HG03558 (cell line): ENCODE measurements around the gene GPATCH4.
"Not testable (repeated sequence)": the region's sequence is repeated elsewhere in the genome, so short reads cannot be mapped to it uniquely, and the experiment has no call there.

ENCODE experiments used
- ATAC-seq: cut with Tn5 transposase; IDR thresholded peaks from one replicate; pipeline ENCODE4 v1.9.1; 2021; ENCODE audit warnings: moderate number of reproducible peaks; ENCODE audit not compliant: unreplicated experiment; ENCODE audit errors: extremely low read depth

The GPATCH4 gene

DNA sequence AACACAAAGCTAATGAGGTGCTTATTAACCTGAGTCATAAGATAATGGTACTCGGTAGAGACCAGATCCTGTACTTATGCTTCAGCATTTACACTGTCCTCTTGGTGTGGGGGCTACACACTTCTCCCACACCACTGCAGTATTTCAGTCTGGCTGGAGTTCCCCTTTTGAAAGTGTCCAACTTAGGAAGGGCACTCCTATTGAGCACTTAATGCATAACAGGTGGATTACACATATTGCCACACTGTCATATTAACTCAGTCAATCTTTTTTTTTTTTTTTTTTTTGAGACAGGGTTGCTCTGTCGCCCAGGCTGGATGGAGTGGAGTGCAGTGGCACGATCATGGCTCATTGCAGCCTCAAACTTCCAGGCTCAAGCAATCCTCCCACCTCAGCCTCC, 1.5 kb downstream of the GPATCH4 start:
- ATAC-seq, result no peak

DNA sequence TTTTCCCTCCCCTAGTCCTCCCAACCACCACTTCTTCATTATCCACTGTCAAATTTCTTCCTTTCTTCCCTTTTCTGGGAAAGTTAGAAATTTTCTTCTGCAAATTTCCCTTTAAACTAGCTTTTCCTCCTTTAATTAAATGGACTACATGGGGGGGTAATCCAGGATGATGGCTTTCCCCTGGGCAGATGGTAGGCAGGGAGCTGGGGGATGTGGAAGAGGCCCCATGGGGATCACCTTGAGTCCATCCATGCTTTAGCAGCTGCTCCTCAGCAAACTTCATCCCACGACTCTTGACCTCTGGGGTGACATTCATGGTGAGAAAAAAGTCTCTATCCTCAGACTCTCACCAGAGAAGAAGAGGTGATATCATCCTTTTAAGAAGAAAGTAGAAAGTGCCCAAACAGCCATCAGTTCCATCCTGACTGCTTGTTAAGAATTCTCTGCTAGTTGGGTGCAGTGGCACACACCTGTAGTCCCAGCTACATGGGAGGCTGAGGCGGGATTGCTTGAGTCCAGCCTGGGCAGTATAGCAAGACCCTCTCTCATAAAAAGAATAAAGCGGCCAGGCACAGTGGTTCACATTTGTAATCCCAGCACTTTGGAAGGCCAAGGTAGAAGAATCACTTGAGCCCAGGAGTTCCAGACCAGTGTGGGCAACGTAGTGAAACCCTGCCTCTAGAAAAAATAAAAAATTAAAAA, 2.4 kb downstream of the GPATCH4 start:
- ATAC-seq, result no peak

DNA sequence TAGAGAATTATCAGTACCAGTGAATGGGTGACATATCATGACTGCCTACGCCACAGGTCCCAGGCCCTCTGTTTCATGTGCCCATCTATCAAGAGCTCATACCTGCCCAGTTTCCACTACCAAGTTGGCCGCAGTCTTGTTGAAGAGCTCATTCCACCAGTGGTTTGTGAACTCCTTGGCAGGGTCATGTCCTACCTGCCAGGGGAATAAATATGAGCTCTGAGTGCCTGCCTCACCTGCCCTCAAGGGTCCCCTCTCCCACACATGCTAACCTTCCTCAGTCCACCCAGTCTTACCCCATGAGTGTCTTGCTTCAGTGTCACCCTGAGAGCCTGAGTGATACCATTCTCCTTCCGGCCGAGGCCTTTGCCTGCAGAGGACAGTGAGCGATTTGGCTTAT, 3.2 kb downstream of the GPATCH4 start:
- ATAC-seq, result no peak

DNA sequence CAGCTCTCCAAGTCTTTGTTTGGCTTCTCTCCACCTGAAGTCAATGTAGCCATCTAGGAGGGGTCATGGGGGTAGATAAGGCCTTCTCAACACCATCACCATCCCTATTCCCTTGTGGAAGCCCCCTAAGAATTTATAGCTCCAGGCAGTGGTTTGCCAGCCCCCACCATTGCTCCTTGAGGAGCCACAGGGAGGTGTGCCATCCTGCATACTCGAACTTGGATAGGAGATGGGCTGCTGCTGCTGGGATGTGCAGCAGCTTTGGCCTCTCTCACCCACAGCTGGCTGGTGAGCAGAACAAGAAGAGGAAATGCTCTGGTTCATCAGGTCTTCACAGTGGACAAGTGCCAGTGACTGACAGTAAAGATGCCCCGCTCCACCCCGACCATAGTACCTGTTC, 4.9 kb downstream of the GPATCH4 start:
- no peak for ATAC-seq

DNA sequence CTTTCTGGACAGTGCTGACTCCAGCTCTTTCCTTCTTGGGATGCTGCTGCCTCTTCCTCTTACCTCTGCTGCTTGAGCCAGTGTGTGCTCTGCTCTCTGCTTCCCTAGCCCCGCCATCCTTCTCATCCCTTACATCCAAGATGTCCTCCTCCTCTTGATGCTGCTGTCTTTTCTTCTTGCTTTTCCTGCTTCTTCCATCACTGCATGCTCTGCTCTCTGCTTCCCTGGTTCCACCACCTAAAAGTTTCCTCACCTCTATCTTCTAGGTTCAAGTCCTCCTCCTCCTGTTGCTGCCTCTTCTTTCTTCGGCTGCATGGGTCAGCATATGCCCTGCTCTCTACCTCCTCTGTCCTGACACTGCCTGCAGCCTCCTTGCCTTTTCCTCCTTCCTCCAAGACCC, 6.3 kb downstream of the GPATCH4 start:
- no peak for ATAC-seq

DNA sequence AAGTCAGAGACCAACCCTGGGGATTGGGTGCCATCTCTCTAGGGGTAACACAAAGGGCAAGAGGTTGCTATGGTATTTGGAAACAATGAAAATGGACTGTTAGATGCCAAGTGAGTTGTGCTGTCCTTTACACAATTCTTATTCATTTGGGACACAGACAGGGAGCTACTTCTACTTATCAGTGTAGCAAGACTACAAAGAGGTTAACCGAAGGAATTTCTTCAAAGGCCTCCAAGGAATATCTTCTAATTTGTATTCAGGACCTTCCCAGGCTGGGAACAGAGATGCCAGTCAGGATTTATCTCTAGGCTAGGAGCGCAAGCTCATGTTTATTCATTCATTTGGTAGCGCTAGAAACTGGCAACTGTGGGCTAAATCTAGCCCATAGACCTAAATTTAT, 7.1 kb downstream of the GPATCH4 start:
- ATAC-seq, result no peak

DNA sequence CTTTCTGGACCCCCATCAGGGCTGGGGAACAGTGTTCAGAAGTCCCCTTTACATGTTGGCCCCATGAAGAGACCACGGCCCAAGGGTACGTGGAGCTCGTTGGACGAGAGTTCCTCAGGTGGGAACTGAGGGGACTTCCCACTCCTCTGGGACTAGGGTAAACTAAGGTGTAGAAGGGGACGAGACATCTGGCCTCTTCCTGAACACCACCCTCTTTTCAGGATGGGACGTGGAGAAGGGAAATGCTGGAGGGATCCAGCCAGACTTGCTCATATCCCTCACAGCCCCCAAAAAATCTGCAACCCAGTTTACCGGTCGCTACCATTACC, 7.7 kb downstream of the GPATCH4 start:
- ATAC-seq, result no peak

DNA sequence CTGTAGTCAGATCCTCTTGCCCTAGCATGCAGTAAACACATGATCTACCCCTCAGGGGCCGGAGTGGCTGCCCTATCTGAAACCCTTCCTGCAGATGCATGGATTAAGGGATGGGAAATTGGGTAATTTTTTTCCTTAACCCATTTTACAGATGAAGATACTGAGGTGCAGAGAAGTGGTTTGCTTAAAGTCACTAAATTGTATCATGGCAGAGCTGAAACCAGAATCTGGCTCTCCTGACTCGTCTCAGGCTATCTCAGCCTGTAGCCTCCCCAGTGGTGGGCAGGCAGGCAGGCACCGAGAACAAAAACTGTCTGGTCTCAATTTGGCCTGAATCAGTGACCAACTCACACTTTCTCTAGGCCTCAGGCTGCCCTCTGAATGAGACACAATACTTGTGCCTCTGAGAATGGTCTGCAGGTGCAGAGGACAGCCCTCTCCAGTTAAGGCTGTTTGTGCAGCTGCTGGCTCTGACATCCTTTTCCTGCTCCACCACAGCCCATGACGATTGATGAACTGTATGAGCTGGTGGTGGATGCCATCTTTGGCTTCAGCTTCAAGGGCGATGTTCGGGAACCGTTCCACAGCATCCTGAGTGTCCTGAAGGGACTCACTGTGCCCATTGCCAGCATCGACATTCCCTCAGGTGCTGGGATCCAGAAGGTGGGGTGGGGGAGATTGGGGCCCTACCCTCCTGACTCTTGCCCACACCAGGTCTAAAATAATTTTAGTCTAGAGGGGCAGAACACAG, 8.2 kb downstream of the GPATCH4 start:
- ATAC-seq, result no peak

DNA sequence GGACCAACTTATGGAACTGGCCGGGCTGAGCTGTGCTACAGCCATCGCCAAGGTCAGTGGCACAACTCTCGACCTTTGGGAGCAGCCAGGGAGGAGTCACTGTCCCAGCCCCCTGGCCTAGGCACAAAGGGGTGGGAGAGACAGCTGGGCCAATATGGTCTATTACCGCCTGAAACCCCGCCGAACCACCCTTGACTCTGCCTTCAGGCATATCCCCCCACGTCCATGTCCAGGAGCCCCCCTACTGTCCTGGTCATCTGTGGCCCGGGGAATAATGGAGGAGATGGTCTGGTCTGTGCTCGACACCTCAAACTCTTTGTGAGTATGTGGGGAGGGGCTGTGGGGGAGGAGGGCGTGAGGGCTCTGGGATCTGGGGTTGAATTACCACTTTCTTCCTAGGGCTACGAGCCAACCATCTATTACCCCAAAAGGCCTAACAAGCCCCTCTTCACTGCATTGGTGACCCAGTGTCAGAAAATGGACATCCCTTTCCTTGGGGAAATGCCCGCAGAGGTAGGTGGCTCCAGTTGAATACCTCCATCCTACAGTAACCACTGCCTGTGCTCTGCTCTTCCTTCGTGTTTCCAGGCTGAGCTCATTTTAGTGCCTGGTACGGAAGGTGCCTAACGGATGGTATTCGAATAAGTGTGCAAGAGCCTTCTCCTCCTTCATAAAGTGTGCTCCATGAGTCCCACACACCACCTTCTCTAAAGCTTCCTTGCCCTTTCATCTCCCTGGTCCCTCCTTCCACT, 8.9 kb downstream of the GPATCH4 start:
- no peak for ATAC-seq

DNA sequence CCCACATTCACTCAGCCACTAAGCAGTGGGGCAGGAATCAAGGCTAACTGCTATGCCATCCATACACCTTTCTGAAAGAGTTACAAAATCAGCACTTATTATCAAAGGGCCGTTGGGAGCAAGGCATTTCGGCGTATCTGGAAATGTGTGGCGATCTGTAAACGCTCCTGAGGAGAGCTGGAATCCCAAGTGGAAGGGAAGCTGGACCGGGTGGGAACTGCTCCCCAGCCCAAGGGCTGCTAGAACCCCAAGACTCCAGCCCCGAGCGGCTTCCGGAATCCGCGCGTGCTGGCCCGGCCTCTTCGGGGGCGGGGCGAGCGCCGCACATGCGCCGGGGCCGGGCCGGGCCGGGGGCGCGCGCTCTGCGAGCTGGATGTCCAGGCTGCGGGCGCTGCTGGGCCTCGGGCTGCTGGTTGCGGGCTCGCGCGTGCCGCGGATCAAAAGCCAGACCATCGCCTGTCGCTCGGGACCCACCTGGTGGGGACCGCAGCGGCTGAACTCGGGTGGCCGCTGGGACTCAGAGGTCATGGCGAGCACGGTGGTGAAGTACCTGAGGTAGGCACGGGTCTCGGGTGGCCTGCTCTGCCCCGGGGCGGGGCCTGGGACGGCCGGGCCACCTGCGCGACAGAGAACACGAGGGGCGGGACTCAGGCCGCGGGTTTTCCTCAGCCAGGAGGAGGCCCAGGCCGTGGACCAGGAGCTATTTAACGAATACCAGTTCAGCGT, 9.7 kb downstream of the GPATCH4 start, which contains the start of gene NAXE:
Gene NAXE, plus strand, starts transcription at position 345 of the 726 bp plus-strand sequence. Its CDS starts 29 bp downstream, at position 374.
- ATAC-seq, result no peak

DNA sequence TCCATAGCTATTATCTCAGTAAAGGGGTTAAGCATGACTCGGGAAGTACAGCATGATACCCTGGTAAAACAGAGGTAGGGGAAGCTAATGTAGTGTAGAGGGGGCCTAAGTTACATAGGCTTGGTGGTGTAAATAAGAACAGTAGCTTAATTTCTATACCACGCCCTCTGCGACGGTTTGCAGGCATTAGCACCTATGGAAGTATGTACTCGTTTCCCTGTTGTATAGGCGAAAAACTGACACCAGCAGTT, 10.2 kb downstream of the GPATCH4 start:
- no peak for ATAC-seq

DNA sequence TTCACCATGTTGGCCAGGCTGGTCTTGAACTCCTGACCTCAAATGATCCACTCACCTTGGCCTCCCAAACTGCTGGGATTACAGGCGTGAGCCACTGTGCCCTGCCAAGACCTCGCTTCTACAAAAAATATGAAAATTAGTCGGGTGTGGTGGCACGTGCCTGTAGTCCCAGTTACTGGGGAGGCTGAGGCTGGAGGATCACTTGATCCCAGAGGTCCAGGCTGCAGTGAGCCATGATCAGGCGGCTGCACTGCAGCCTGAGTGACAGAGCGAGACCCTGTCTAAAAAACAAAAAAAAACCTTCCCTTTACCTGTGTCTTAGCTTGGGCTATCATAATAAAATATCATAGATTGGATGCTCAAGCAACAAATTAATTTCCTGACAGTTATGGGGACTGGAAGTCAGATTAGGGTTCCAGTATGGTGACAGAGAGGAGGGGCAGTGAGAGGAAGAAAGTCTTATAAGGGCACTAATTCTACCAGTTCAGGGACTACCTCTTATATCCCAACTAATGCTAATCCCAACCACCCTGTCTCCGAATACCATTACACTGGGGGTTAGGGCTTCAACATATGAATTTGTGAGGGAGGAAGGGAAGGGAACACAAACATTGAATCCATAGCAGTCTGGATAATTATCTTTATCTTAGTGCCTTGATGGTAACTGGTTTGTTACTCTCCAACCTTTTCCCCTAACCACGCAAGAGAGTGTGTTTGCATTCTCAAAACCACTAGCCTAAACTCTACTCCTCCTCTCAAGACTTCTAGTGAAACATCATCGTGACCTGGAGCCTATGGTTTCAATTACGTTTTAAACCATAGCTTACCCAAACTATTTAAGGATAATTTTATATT, 10.7 kb downstream of the GPATCH4 start:
- ATAC-seq, result no peak

DNA sequence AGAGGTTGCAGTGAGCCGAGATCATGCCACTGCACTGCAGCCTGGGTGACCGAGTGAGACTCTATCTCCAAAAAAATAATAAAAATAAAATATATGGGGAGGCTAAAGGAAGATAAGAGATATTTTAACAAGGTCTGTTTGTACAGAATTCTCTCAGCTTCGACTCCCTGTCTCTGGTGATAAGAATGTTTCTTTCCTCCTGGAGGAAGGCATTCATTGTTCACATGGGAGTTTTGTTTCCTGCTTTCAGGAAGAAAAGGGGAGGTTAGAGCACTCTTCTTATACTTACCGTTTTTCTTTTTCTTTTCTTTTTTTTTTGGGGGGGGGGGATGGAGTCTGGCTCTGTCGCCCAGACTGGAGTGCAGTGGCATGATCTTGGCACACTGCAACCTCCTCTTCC, 11.7 kb downstream of the GPATCH4 start:
- ATAC-seq, result no peak

DNA sequence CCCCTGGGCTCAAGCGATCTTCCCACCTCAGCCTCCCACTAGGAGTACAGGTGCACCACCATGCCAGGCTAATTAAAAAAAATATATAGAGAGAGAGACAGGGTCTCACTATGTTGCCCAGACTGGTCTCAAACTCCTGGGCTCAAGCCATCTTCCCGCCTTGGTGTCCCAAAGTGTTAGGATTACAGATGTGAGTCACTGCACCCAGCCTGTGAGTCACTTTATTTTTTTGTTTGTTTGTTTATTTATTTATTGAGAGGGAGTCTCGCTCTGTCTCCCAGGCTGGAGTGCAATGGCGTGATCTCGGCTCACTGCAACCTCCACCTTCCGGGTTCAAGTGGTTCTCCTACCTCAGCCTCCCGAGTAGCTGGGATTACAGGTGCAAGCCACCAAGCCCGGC, 13.4 kb downstream of the GPATCH4 start:
- not testable (repeated sequence) for ATAC-seq

DNA sequence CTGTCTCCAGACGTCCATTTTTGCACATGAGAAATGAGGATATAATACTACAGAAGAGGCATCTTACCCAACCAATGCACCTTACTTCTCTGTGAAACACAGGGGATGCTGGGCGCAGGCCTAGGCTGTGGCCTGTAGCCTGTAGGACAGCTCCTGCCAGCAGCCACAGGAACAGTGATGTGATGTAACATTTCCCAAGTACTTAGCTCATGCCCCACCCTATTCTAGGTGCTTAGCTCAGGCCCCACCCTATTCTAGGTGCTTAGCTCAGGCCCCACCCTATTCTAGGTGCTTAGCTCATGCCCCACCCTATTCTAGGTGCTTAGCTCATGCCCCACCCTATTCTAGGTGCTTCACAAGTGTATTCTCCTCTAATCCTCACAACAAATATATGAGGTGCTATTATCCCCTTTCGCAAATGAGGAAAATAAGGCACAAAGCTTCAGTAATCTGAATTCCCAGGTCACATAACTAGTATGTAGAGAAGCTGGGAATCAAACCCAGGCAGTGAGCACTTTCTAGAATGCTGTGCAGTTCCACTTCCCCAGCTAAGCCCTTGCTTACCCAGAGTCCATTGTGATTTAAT, 14.3 kb downstream of the GPATCH4 start:
- no peak for ATAC-seq

DNA sequence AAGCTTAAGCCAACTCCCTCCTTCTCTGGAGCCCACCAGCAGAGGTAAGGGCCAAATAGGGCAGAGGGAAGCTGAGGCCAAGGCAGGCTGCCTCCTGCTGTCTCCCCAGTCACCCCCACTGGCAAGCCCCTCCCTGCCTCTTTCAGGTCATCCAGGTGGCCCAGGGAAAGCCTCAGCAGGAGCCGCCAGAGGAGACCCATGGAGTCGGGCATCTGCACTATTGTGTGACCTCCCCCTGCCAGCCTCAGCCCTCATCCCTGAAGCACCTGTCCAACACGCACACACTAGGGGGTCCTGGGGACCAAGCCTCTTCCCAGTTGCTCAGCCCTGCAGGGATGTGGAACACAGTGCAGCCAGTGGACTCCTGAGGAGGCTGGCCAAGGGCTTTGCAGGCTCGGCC, 15.0 kb downstream of the GPATCH4 start:
- ATAC-seq, result no peak

DNA sequence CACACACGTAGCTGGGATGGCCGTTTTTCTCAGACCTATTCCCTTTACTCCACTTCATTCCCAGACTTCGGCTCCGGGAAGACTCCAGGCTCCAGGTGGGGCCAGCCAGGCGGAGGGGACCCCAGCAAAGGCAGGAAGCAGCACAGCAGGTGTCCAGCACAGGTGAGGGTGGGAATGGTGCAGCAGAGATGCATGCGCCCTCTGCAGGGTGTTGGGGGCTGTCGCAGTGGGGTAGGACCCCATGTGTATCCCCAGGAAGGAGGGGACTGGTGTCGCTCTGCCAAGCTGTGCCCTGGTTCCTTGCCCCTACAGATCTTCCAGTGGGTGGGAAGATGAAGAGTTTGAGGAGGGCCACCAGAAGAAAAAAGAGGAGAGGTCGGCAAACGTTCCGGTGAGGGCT, 16.5 kb downstream of the GPATCH4 start:
- ATAC-seq, result no peak

DNA sequence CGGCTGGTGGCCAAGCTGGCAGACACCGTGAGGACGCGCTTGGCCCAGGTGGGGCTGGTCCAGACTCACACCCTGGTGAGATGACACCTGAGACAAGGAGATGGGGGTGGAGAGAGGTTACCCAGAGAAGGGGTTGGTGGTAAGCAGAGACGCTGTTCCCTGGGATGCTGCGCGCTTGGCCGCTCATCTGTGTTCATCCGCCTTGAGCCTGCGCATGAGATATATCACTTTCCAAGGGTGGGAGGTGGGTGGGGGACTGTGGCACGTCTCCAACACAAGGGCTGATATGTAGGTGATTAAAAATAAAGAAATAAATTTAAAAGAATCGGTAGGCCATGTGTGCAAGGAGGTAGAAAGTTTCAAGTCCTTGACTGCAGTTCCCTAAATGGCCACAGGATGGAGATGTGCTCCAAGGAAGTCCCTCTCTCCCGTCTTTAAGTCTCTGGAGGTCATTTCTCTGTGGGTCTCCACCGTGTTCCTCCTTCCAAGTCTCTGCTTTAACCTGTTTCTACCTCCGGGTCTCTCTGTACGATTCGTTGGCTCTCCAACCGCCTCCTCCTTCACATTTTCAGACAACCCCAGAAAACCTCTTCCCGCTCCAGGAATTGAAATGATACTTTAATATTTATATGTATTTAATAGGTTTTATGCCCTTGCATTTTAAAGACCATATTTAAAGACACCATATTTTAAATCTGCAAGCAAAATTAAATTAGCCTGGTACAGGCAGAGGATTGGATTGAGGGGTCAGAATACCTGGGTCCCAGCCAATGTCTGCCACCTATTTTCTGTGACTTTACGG, 17.3 kb downstream of the GPATCH4 start:
- no peak for ATAC-seq
